H1 (cell line): ENCODE measurements around the gene RPL39L. TPM values are rescaled to one million over a fixed set of nuclear protein-coding genes. Genes with fewer than 3 reads are reported as not detected.

ENCODE experiments used
- CTCF ChIA-PET: fragments of 300-600 bp; sonication (Branson Sonifier 250); formaldehyde crosslinking; loops from one replicate; lab custom pipeline; 2021; ENCODE audit not compliant: partially characterized antibody; lab: Charles Lee
- POLR2A ChIA-PET: fragments of 300-600 bp; sonication (Branson Sonifier 250); formaldehyde crosslinking; loops from one replicate; lab custom pipeline; 2021; ENCODE audit warnings: inconsistent platforms; ENCODE audit not compliant: partially characterized antibody; lab: Charles Lee
- DNase-seq, 2 experiments: peaks; one replicate each; pipeline versions ENCODE4 v3.0.0 to v3.0.0-alpha.2; 2010 to 2022; ENCODE audit warnings: low spot score in 2 of 2, low read depth in 1 of 2, mixed read lengths in 1 of 2
- FAIRE-seq: peaks from 2 replicates; lab custom pipeline; 2011; peaks lifted over from hg19 to GRCh38; lab: Jason Lieb, UNC
- H2AFZ ChIP-seq: 2 replicates; pipeline ENCODE4 v1.8.1; 2012; ENCODE audit warnings: low read length, inconsistent platforms
- H2AK5ac ChIP-seq: 2 replicates; pipeline ENCODE4 v1.6.1; 2013; ENCODE audit warnings: low read depth, low read length
- H2BK120ac ChIP-seq: replicated peaks from 2 replicates; pipeline ENCODE3; 2013; ENCODE audit warnings: low read depth, low read length, inconsistent platforms
- H2BK12ac ChIP-seq: 2 replicates; pipeline ENCODE4 v1.6.1; 2013; ENCODE audit warnings: low read depth, low read length
- H2BK15ac ChIP-seq: 2 replicates; pipeline ENCODE4 v1.6.1; 2013; ENCODE audit warnings: low read length
- H2BK20ac ChIP-seq: 2 replicates; pipeline ENCODE4 v1.6.1; 2013; ENCODE audit warnings: low read length
- H2BK5ac ChIP-seq: 2 replicates; pipeline ENCODE4 v1.6.1; 2013; ENCODE audit warnings: low read depth, low read length
- H3K14ac ChIP-seq: 2 replicates; pipeline ENCODE4 v1.6.1; 2013; ENCODE audit warnings: inconsistent platforms; ENCODE audit not compliant: insufficient read length
- H3K18ac ChIP-seq: 2 replicates; pipeline ENCODE4 v1.6.1; 2013; ENCODE audit warnings: low read length; ENCODE audit errors: extremely low read depth
- H3K23ac ChIP-seq: 2 replicates; pipeline ENCODE4 v1.6.1; 2013; ENCODE audit warnings: inconsistent platforms; ENCODE audit not compliant: insufficient read length
- H3K23me2 ChIP-seq: 2 replicates; pipeline ENCODE4 v1.6.1; 2013; ENCODE audit warnings: low read depth, low read length
- H3K27ac ChIP-seq: 2 replicates; pipeline ENCODE4 v1.6.1; 2011; ENCODE audit warnings: low read depth, low read length, inconsistent platforms
- H3K27me3 ChIP-seq, 4 experiments: replicated peaks in 1 of 4; 1 replicate in 1 of 4; 2 replicates in 3 of 4; pipeline versions ENCODE4 v1.6.1 to v1.8.1; 2011 to 2013; ENCODE audit warnings: low read length in 3 of 4, mild to moderate bottlenecking in 3 of 4, inconsistent platforms in 2 of 4, mixed read lengths in 2 of 4, moderate library complexity in 1 of 4; ENCODE audit not compliant: control insufficient read depth in 3 of 4, insufficient read depth in 3 of 4; ENCODE audit errors: extremely low read depth in 1 of 4
- H3K36me3 ChIP-seq, 4 experiments: 2 replicates each; pipeline versions ENCODE4 v1.6.1 to v1.8.1; 2011 to 2013; ENCODE audit warnings: mild to moderate bottlenecking in 4 of 4, low read length in 3 of 4, moderate library complexity in 2 of 4, control low read depth in 1 of 4, inconsistent platforms in 1 of 4; ENCODE audit not compliant: insufficient read depth in 4 of 4, control insufficient read depth in 2 of 4
- H3K4ac ChIP-seq: replicated peaks from 2 replicates; pipeline ENCODE3; 2013; ENCODE audit warnings: low read length, low read depth, mixed read lengths, inconsistent platforms; ENCODE audit not compliant: insufficient read length
- H3K4me1 ChIP-seq, 4 experiments: replicated peaks in 1 of 4; 1 replicate in 1 of 4; 2 replicates in 3 of 4; pipeline versions ENCODE4 v1.6.1 to v1.8.1; 2011 to 2013; ENCODE audit warnings: low read length in 3 of 4, inconsistent platforms in 2 of 4, mixed read lengths in 1 of 4; ENCODE audit not compliant: insufficient read depth in 4 of 4, control insufficient read depth in 3 of 4
- H3K4me2 ChIP-seq, 2 experiments: 2 replicates each; pipeline versions ENCODE4 v1.6.1 to v1.8.1; 2011 to 2013; ENCODE audit warnings: low read depth in 2 of 2, low read length in 2 of 2, control low read depth in 1 of 2, inconsistent platforms in 1 of 2, mild to moderate bottlenecking in 1 of 2; ENCODE audit not compliant: insufficient read depth in 1 of 2
- H3K4me3 ChIP-seq, 4 experiments: fragments of 200-600, 300-600 bp in 1 of 4; sonication (generic), shearing (Covaris generic), sonication (Bioruptor Twin) in 1 of 4; 2 replicates each; pipeline versions ENCODE4 v1.5.1 to v1.8.1; 2011 to 2016; ENCODE audit warnings: low read length in 4 of 4, low read depth in 3 of 4, control low read depth in 2 of 4, inconsistent platforms in 2 of 4, mild to moderate bottlenecking in 2 of 4, mixed read lengths in 1 of 4, moderate library complexity in 1 of 4; ENCODE audit not compliant: insufficient read depth in 2 of 4; ENCODE audit errors: extremely low read depth in 1 of 4
- H3K56ac ChIP-seq: replicated peaks from 2 replicates; pipeline ENCODE3; 2013; ENCODE audit warnings: low read depth, mild to moderate bottlenecking, mixed read lengths, low read length, inconsistent platforms; ENCODE audit not compliant: insufficient read length
- H3K79me1 ChIP-seq: 2 replicates; pipeline ENCODE4 v1.6.1; 2013; ENCODE audit warnings: low read depth, low read length, control low read depth
- H3K79me2 ChIP-seq, 2 experiments: 2 replicates each; pipeline versions ENCODE4 v1.6.1 to v1.8.1; 2012 to 2013; ENCODE audit warnings: low read length in 2 of 2, mild to moderate bottlenecking in 2 of 2, inconsistent platforms in 1 of 2; ENCODE audit not compliant: insufficient read depth in 2 of 2, control insufficient read depth in 1 of 2
- H3K9ac ChIP-seq, 4 experiments: replicated peaks in 1 of 4; 1 replicate in 1 of 4; 2 replicates in 3 of 4; pipeline versions ENCODE4 v1.6.1 to v1.8.1; 2011 to 2013; ENCODE audit warnings: low read depth in 3 of 4, low read length in 3 of 4, control low read depth in 2 of 4, mild to moderate bottlenecking in 2 of 4, moderate library complexity in 2 of 4, inconsistent platforms in 1 of 4; ENCODE audit errors: extremely low read depth in 1 of 4
- H3K9me3 ChIP-seq, 2 experiments: 2 replicates each; pipeline versions ENCODE4 v1.6.1 to v1.8.1; 2012 to 2013; ENCODE audit warnings: mild to moderate bottlenecking in 2 of 2, moderate library complexity in 2 of 2, control low read depth in 1 of 2, inconsistent platforms in 1 of 2, low read depth in 1 of 2, low read length in 1 of 2, mixed read lengths in 1 of 2; ENCODE audit not compliant: insufficient read depth in 2 of 2
- H4K20me1 ChIP-seq, 2 experiments: replicated peaks in 1 of 2; 2 replicates each; pipeline versions ENCODE3 to v1.8.1; 2011 to 2013; ENCODE audit warnings: inconsistent platforms in 2 of 2, low read length in 2 of 2, mild to moderate bottlenecking in 1 of 2; ENCODE audit not compliant: insufficient read depth in 2 of 2, control insufficient read depth in 1 of 2
- H4K5ac ChIP-seq: 2 replicates; pipeline ENCODE4 v1.6.1; 2013; ENCODE audit warnings: low read length, low read depth, mixed read lengths, inconsistent platforms; ENCODE audit not compliant: insufficient read length
- H4K8ac ChIP-seq: 2 replicates; pipeline ENCODE4 v1.8.0; 2013; ENCODE audit warnings: mild to moderate bottlenecking, moderate library complexity, low read length, inconsistent platforms; ENCODE audit not compliant: insufficient read depth; ENCODE audit errors: extremely low read depth
- H4K91ac ChIP-seq: replicated peaks from 2 replicates; pipeline ENCODE3; 2013; ENCODE audit warnings: low read length, mixed read lengths, inconsistent platforms; ENCODE audit not compliant: insufficient read length
- BCL11A ChIP-seq, 2 experiments: IDR thresholded peaks; one replicate each; pipeline ENCODE4 v1.6.1; 2011; ENCODE audit warnings: low read depth in 2 of 2, low read length in 2 of 2, mild to moderate bottlenecking in 2 of 2
- CHD1 ChIP-seq: IDR thresholded peaks from 2 replicates; pipeline ENCODE4 v1.6.1; 2012; ENCODE audit warnings: low read depth, low read length, improper control_type of control experiment
- E2F6 ChIP-seq: IDR thresholded peaks from 2 replicates; pipeline ENCODE4 v1.6.1; 2012; ENCODE audit warnings: inconsistent platforms
- JUND ChIP-seq: IDR thresholded peaks from 2 replicates; pipeline ENCODE4 v1.6.1; 2011; ENCODE audit warnings: mild to moderate bottlenecking, improper control_type of control experiment, low read length
- KDM4A ChIP-seq: IDR thresholded peaks from one replicate; pipeline ENCODE4 v1.7.1; 2012; ENCODE audit warnings: low read depth, mild to moderate bottlenecking, moderate library complexity, low read length, inconsistent platforms; ENCODE audit not compliant: severe bottlenecking
- MAFK ChIP-seq: IDR thresholded peaks from 2 replicates; pipeline ENCODE4 v1.6.1; 2012; ENCODE audit warnings: low read depth, mild to moderate bottlenecking, improper control_type of control experiment, low read length
- PHF8 ChIP-seq: fragments of 200-600 bp; sonication (generic); conservative IDR thresholded peaks from 2 replicates; pipeline ENCODE4 v1.7.1; 2012; ENCODE audit warnings: low read depth, mild to moderate bottlenecking, inconsistent platforms, low read length, moderate library complexity
- SAP30 ChIP-seq: fragments of 300-600 bp; sonication (generic); IDR thresholded peaks from 2 replicates; pipeline ENCODE4 v1.7.1; 2012; ENCODE audit warnings: low read length, moderate library complexity, mild to moderate bottlenecking, inconsistent platforms; ENCODE audit not compliant: insufficient read depth, insufficient replicate concordance
- SIRT6 ChIP-seq: IDR thresholded peaks from one replicate; pipeline ENCODE4 v1.7.1; 2012; ENCODE audit warnings: low read length, inconsistent platforms
- SP4 ChIP-seq: IDR thresholded peaks from 2 replicates; pipeline ENCODE4 v1.6.1; 2012; ENCODE audit warnings: low read length, inconsistent platforms
- SRF ChIP-seq: IDR thresholded peaks from 2 replicates; pipeline ENCODE4 v1.6.1; 2011; ENCODE audit warnings: mild to moderate bottlenecking, low read depth, low read length, moderate library complexity
- SUZ12 ChIP-seq: fragments of 200-600 bp; sonication (generic); IDR thresholded peaks from 2 replicates; pipeline ENCODE4 v1.6.1; 2012; ENCODE audit warnings: mild to moderate bottlenecking, inconsistent platforms, low read length, moderate library complexity, mixed read lengths
- TAF7 ChIP-seq: optimal IDR thresholded peaks from 2 replicates; pipeline ENCODE3; 2011; ENCODE audit warnings: low read depth, mild to moderate bottlenecking, inconsistent platforms, low read length, moderate library complexity, borderline replicate concordance
- TBP ChIP-seq: IDR thresholded peaks from 2 replicates; pipeline ENCODE4 v1.6.1; 2011; ENCODE audit warnings: low read depth, low read length, improper control_type of control experiment
- WGBS, 2 experiments: shearing (Covaris generic) in 1 of 2; methylation state at CpG; one replicate each; pipeline versions ENCODE4 v1.1.6 to v1.1.7; 2013 to 2015; ENCODE audit warnings: low lambda C conversion rate in 2 of 2, mixed read lengths in 2 of 2, inconsistent platforms in 1 of 2, low coverage in 1 of 2, missing lambda C conversion rate in 1 of 2; ENCODE audit not compliant: insufficient replicate concordance in 2 of 2, insufficient coverage in 1 of 2, insufficient read length in 1 of 2; ENCODE audit errors: extremely low coverage in 1 of 2, missing lambda C conversion rate in 1 of 2; 5-methylcytosine and 5-hydroxymethylcytosine counted together
- polyA plus RNA-seq, 7 experiments: library from polyadenylated mRNA; depleted of rRNA in 3 of 7; stranded (reverse) in 5 of 7; unstranded in 2 of 7; fragments of >200 nt in 5 of 7; fragments of 200-250 nt in 2 of 7; gene quantifications; 1 replicate in 5 of 7; 2 replicates in 1 of 7; 4 replicates in 1 of 7; pipeline versions ENCODE4 v1.2.1 to v1.2.3, GENCODE V29; 2011 to 2013; ENCODE audit warnings: missing spikeins in 2 of 7, mixed read lengths in 2 of 7
- total RNA-seq: library from RNA; stranded (reverse); fragmentation: NEBNext Ultra II Directional; extraction: Animal tissue kit (Norgen Biotek cat#: 25700); gene quantifications from 2 replicates; pipeline ENCODE4 v1.2.1, GENCODE V29; 2021

Gene RPL39L
- total and polyA plus RNA-seq, 2 of the 8 experiments (the other 6 are each of a cell fraction or from before 2014, with no cell fraction given): 51.8 to 67.7 TPM

GRCh38 chr3:187167777-187168176 lies 28.5 kb upstream of the RPL39L start:
- Histone ChIP-seq H3K9ac (no peak overlapping the region), H3K4me2 (no peak overlapping the region), H3K14ac (no peak overlapping the region), H4K8ac (no peak overlapping the region), H3K4me1 (peaks cover 2 to 13% (median 5%) of the 10 kb centered on the region in 4 experiments; a peak in 5 of 7 replicates), H2BK120ac (no peak overlapping the region), H4K20me1 (peaks cover 0 to 4% of the 10 kb centered on the region in 2 experiments), H3K4ac (no peak overlapping the region), H2BK20ac (no peak overlapping the region), H3K9me3 (no peaks in the 10 kb centered on the region), H3K56ac (no peak overlapping the region), H3K18ac (no peak overlapping the region), H2BK12ac (no peak overlapping the region), H4K5ac (no peak overlapping the region), H2AFZ (no peak overlapping the region), H4K91ac (no peak overlapping the region), H3K79me2 (peaks cover 0 to 4% of the 10 kb centered on the region in 2 experiments; a peak in 1 of 4 replicates), H2AK5ac (no peak overlapping the region), H3K36me3 (peaks cover 0 to 23% (median 5%) of the 10 kb centered on the region in 4 experiments; a peak in 3 of 8 replicates), H3K27me3 (no peaks in the 10 kb centered on the region), H3K4me3 (no peak overlapping the region), H3K27ac (no peak overlapping the region), H3K23me2 (no peaks in the 10 kb centered on the region), H3K79me1 (no peaks in the 10 kb centered on the region; the same call in 1 of the 2 replicates), H2BK5ac (no peak overlapping the region), H3K23ac (no peak overlapping the region), H2BK15ac (no peak overlapping the region)
- ChIA-PET CTCF (interaction anchor here (1.3 to 2.4 kb wide), 5 partner anchors 27 to 512 kb away, joined by 3 to 5 read pairs (median 4); partner anchors contain the start of gene RPL39L), POLR2A (interaction anchor here (1.5 kb wide), 1 partner anchor 14 kb away, joined by 8 read pairs; no protein-coding TSS in a partner anchor)
- no peak for FAIRE-seq
- DNase-seq: no peak
- 89% methylated on average over 5 of the region's 5 CpGs; no CpG with 5 or more reads in 1 of the 2 experiments for WGBS, 2 experiments
- TF ChIP-seq SAP30 (no peak), MAFK (no peak), SUZ12 (no peak), JUND (no peak), SIRT6 (no peak), CHD1 (no peak), TBP (no peak), KDM4A (no peak), BCL11A (IDR thresholded peaks at IDR 0.05; ENCODE audit: low read depth in 2 of 2, low read length in 2 of 2) (no peak), E2F6 (no peak), PHF8 (no peak), TAF7 (no peak), SP4 (no peak), SRF (no peak)
